ENCODE results near the gene OGFR. TPM values are rescaled to one million over a fixed set of nuclear protein-coding genes. Genes with fewer than 3 reads are reported as not detected.

Gene OGFR
- total and polyA plus RNA-seq, 2 experiments from 2014 or later, result 49.9 to 83.1 TPM

- Histone ChIP-seq H3K27me3 (no peaks in the 10 kb centered on the region), H3K36me3 (peaks cover 23% of the 10 kb centered on the region), H3K9me3 (ENCODE audit: low read depth) (no peaks in the 10 kb centered on the region), H3K27ac (no peak overlapping the region), H3K4me1 (ENCODE audit: low read depth) (peaks cover 3% of the 10 kb centered on the region), H3K4me3 (no peak overlapping the region)
- no peak for DNase-seq (ENCODE audit: low read depth in 1 of 2, low spot score in 1 of 2)
- TF ChIP-seq CTCF (IDR thresholded peaks at IDR 0.05; ENCODE audit: low read depth, low read length), result no peak
These were observed 4.8 kb upstream of the OGFR start for GRCh38 chr20:62799873-62800272.

- Histone ChIP-seq H3K4me3 (no peak overlapping the region), H3K9me3 (ENCODE audit: low read depth) (no peaks in the 10 kb centered on the region), H3K27ac (no peak overlapping the region), H3K36me3 (peaks cover 23% of the 10 kb centered on the region), H3K27me3 (no peaks in the 10 kb centered on the region), H3K4me1 (ENCODE audit: low read depth) (peaks cover 4% of the 10 kb centered on the region)
- no peak for DNase-seq (ENCODE audit: low read depth in 1 of 2, low spot score in 1 of 2)
- TF ChIP-seq CTCF (IDR thresholded peaks at IDR 0.05; ENCODE audit: low read depth, low read length), result no peak
These were observed 4.0 kb upstream of the OGFR start for GRCh38 chr20:62800314-62801259.

- Histone ChIP-seq H3K4me3 (no peak overlapping the region), H3K27ac (no peak overlapping the region), H3K36me3 (peaks cover 23% of the 10 kb centered on the region), H3K27me3 (no peaks in the 10 kb centered on the region), H3K4me1 (ENCODE audit: low read depth) (peaks cover 8% of the 10 kb centered on the region), H3K9me3 (ENCODE audit: low read depth) (no peaks in the 10 kb centered on the region)
- TF ChIP-seq CTCF (IDR thresholded peaks at IDR 0.05; ENCODE audit: low read depth, low read length), result no peak
- DNase-seq (ENCODE audit: low read depth in 1 of 2, low spot score in 1 of 2), result no peak
These were observed 3.2 kb upstream of the OGFR start for GRCh38 chr20:62801284-62802010.

GRCh38 chr20:62802026-62802712 lies 2.5 kb upstream of the OGFR start:
- Histone ChIP-seq H3K4me3 (no peak overlapping the region), H3K9me3 (ENCODE audit: low read depth) (no peaks in the 10 kb centered on the region), H3K36me3 (peaks cover 23% of the 10 kb centered on the region), H3K4me1 (ENCODE audit: low read depth) (peaks cover 8% of the 10 kb centered on the region), H3K27ac (no peak overlapping the region), H3K27me3 (no peaks in the 10 kb centered on the region)
- TF ChIP-seq CTCF (IDR thresholded peaks at IDR 0.05; ENCODE audit: low read depth, low read length), result no peak
- DNase-seq (ENCODE audit: low read depth in 1 of 2, low spot score in 1 of 2), result no peak

- Histone ChIP-seq H3K27me3 (no peaks in the 10 kb centered on the region), H3K36me3 (peaks cover 21% of the 10 kb centered on the region), H3K27ac (no peak overlapping the region), H3K4me3 (peak overlapping the region; percentile 100), H3K4me1 (ENCODE audit: low read depth) (peaks cover 8% of the 10 kb centered on the region), H3K9me3 (ENCODE audit: low read depth) (no peaks in the 10 kb centered on the region)
- no peak for TF ChIP-seq CTCF (IDR thresholded peaks at IDR 0.05; ENCODE audit: low read depth, low read length)
- DNase-seq (ENCODE audit: low read depth in 1 of 2, low spot score in 1 of 2), result no peak
These were observed 511 bp upstream of the OGFR start for GRCh38 chr20:62804021-62804626.
